Trophoblast cell (in vitro differentiated cells and primary cell): ENCODE measurements around the gene TTC13.

Experiments
- DNase-seq, 2 donors: peaks; one replicate each; pipeline ENCODE4 v3.0.0-alpha.2; 2016
- H2AFZ ChIP-seq: 2 replicates; pipeline ENCODE4 v1.6.1; 2013; ENCODE audit warnings: low read length, moderate library complexity, mild to moderate bottlenecking; ENCODE audit not compliant: insufficient read depth, poor library complexity
- H2AK5ac ChIP-seq: 2 replicates; pipeline ENCODE4 v1.6.1; 2013; ENCODE audit warnings: mild to moderate bottlenecking, low read length
- H2BK120ac ChIP-seq: 2 replicates; pipeline ENCODE4 v1.6.1; 2013; ENCODE audit warnings: low read length, mild to moderate bottlenecking, moderate library complexity; ENCODE audit not compliant: insufficient read depth, poor library complexity
- H2BK12ac ChIP-seq: 2 replicates; pipeline ENCODE4 v1.6.1; 2013; ENCODE audit warnings: mild to moderate bottlenecking, low read length, moderate library complexity
- H2BK5ac ChIP-seq: 2 replicates; pipeline ENCODE4 v1.6.1; 2013; ENCODE audit warnings: low read length, low read depth, moderate library complexity, mild to moderate bottlenecking; ENCODE audit not compliant: poor library complexity
- H3K14ac ChIP-seq: 2 replicates; pipeline ENCODE4 v1.6.1; 2013; ENCODE audit warnings: mild to moderate bottlenecking, low read length
- H3K18ac ChIP-seq: 2 replicates; pipeline ENCODE4 v1.6.1; 2013; ENCODE audit warnings: mild to moderate bottlenecking, low read length
- H3K23ac ChIP-seq: 2 replicates; pipeline ENCODE4 v1.6.1; 2013; ENCODE audit warnings: low read length
- H3K27ac ChIP-seq: 2 replicates; pipeline ENCODE4 v1.5.1; 2013; ENCODE audit warnings: low read depth, mild to moderate bottlenecking, inconsistent platforms, low read length, moderate library complexity
- H3K27me3 ChIP-seq: 2 replicates; pipeline ENCODE4 v1.6.1; 2013; ENCODE audit warnings: inconsistent platforms, mild to moderate bottlenecking, low read length, moderate library complexity; ENCODE audit not compliant: insufficient read depth
- H3K36me3 ChIP-seq, 2 experiments: 1 replicate in 1 of 2; 2 replicates in 1 of 2; pipeline ENCODE4 v1.6.1; 2013; ENCODE audit warnings: low read length in 2 of 2, mild to moderate bottlenecking in 2 of 2, moderate library complexity in 1 of 2; ENCODE audit not compliant: insufficient read depth in 2 of 2, control insufficient read depth in 1 of 2
- H3K4ac ChIP-seq: 2 replicates; pipeline ENCODE4 v1.6.1; 2013; ENCODE audit warnings: low read depth, mild to moderate bottlenecking, low read length, moderate library complexity
- H3K4me1 ChIP-seq, 2 experiments: 1 replicate in 1 of 2; 2 replicates in 1 of 2; pipeline ENCODE4 v1.6.1; 2013; ENCODE audit warnings: low read length in 2 of 2, mild to moderate bottlenecking in 2 of 2, moderate library complexity in 1 of 2; ENCODE audit not compliant: insufficient read depth in 2 of 2, control insufficient read depth in 1 of 2
- H3K4me2 ChIP-seq: 2 replicates; pipeline ENCODE4 v1.6.1; 2013; ENCODE audit warnings: inconsistent platforms, mild to moderate bottlenecking, low read length, moderate library complexity
- H3K4me3 ChIP-seq: 2 replicates; pipeline ENCODE4 v1.5.1; 2013; ENCODE audit warnings: mild to moderate bottlenecking, low read depth, low read length, inconsistent platforms
- H3K79me1 ChIP-seq: one replicate; pipeline ENCODE4 v1.6.1; 2013; ENCODE audit warnings: low read length
- H3K79me2 ChIP-seq: 2 replicates; pipeline ENCODE4 v1.6.1; 2013; ENCODE audit warnings: low read length, mild to moderate bottlenecking; ENCODE audit not compliant: control insufficient read depth, insufficient read depth, poor library complexity
- H3K9ac ChIP-seq: 2 replicates; pipeline ENCODE4 v1.6.1; 2013; ENCODE audit warnings: mild to moderate bottlenecking, low read length
- H3K9me3 ChIP-seq: 2 replicates; pipeline ENCODE4 v1.6.1; 2013; ENCODE audit warnings: low read depth, mild to moderate bottlenecking, control low read depth, inconsistent platforms, low read length; ENCODE audit not compliant: insufficient read depth
- H4K12ac ChIP-seq: 2 replicates; pipeline ENCODE4 v1.6.1; 2013; ENCODE audit warnings: low read depth, mild to moderate bottlenecking, low read length, moderate library complexity
- H4K8ac ChIP-seq: 2 replicates; pipeline ENCODE4 v1.6.1; 2013; ENCODE audit warnings: low read depth, mild to moderate bottlenecking, low read length, moderate library complexity
- H4K91ac ChIP-seq: one replicate; pipeline ENCODE4 v1.6.1; 2013; ENCODE audit warnings: low read depth, mild to moderate bottlenecking, low read length, moderate library complexity
- WGBS: extraction: QIAGEN DNeasy Blood & Tissue Kit; methylation state at CpG from one replicate; pipeline ENCODE4 v1.1.7; 2013; ENCODE audit warnings: missing lambda C conversion rate; ENCODE audit not compliant: insufficient read length, insufficient coverage; ENCODE audit errors: extremely low coverage; 5-methylcytosine and 5-hydroxymethylcytosine counted together

The TTC13 gene

GRCh38 chr1:230901671-230902070 is 77.0 kb downstream of the TTC13 start:
- no peak for DNase-seq
- no peak overlapping the region for H2BK5ac ChIP-seq

GRCh38 chr1:230900984-230901383 is 77.7 kb downstream of the TTC13 start:
- Histone ChIP-seq H3K4me2 (no peak overlapping the region), H3K9me3 (no peaks in the 10 kb centered on the region), H2BK12ac (no peak overlapping the region), H2BK5ac (no peak overlapping the region), H3K4me1 (peaks cover 9% of the 10 kb centered on the region in 2 experiments), H3K23ac (no peak overlapping the region), H4K12ac (no peak overlapping the region), H2AFZ (no peak overlapping the region), H3K36me3 (no peaks in the 10 kb centered on the region), H3K18ac (no peak overlapping the region), H3K14ac (no peak overlapping the region), H2BK120ac (no peak overlapping the region), H3K79me1 (peaks cover 7% of the 10 kb centered on the region), H3K27me3 (no peaks in the 10 kb centered on the region), H3K79me2 (no peaks in the 10 kb centered on the region), H4K8ac (no peak overlapping the region), H4K91ac (no peak overlapping the region), H3K9ac (no peak overlapping the region), H3K4ac (no peak overlapping the region), H3K27ac (no peak overlapping the region), H3K4me3 (no peak overlapping the region), H2AK5ac (no peak overlapping the region)
- WGBS: no CpG with 5 or more reads among the region's 6 CpGs
- peak in 1 of 2 donors; percentile 55 for DNase-seq

More at GRCh38 chr1:230901671-230902070, 77.0 kb downstream of the TTC13 start:
- Histone ChIP-seq H3K9me3 (no peaks in the 10 kb centered on the region), H2AFZ (no peak overlapping the region), H3K4me3 (no peak overlapping the region), H3K27ac (no peak overlapping the region), H4K8ac (no peak overlapping the region), H3K23ac (peak overlapping the region; percentile 80), H3K4ac (no peak overlapping the region), H3K79me1 (peaks cover 7% of the 10 kb centered on the region), H2BK120ac (peak overlapping the region; percentile 6), H3K79me2 (no peaks in the 10 kb centered on the region), H3K9ac (no peak overlapping the region), H3K36me3 (no peaks in the 10 kb centered on the region), H4K12ac (no peak overlapping the region), H3K27me3 (no peaks in the 10 kb centered on the region), H3K4me2 (no peak overlapping the region), H3K4me1 (peaks cover 9% of the 10 kb centered on the region in 2 experiments), H3K18ac (no peak overlapping the region), H3K14ac (no peak overlapping the region), H2AK5ac (no peak overlapping the region), H4K91ac (no peak overlapping the region), H2BK12ac (no peak overlapping the region)
- WGBS: no CpG with 5 or more reads among the region's 6 CpGs

- no peak overlapping the region for H3K27ac ChIP-seq
- no peak overlapping the region for H2AK5ac ChIP-seq
- H2BK12ac ChIP-seq: no peak overlapping the region
- H3K4ac ChIP-seq: no peak overlapping the region
- peaks cover under 1% of the 10 kb centered on the region for H3K79me1 ChIP-seq
- H3K18ac ChIP-seq: no peak overlapping the region
- peaks cover 2% of the 10 kb centered on the region in 2 experiments for H3K4me1 ChIP-seq
- no peaks in the 10 kb centered on the region for H3K9me3 ChIP-seq
- no peak overlapping the region for H3K4me2 ChIP-seq
- H2BK120ac ChIP-seq: no peak overlapping the region
- no peak overlapping the region for H2AFZ ChIP-seq
- H4K91ac ChIP-seq: no peak overlapping the region
- H3K79me2 ChIP-seq: no peaks in the 10 kb centered on the region
- WGBS: no CpG with 5 or more reads among the region's 5 CpGs
- H2BK5ac ChIP-seq: no peak overlapping the region
- H3K27me3 ChIP-seq: no peaks in the 10 kb centered on the region
- H3K9ac ChIP-seq: no peak overlapping the region
- no peak overlapping the region for H4K8ac ChIP-seq
- H3K36me3 ChIP-seq: no peaks in the 10 kb centered on the region
- H4K12ac ChIP-seq: no peak overlapping the region
- DNase-seq: peak; percentile 77 to 98
- no peak overlapping the region for H3K14ac ChIP-seq
- H3K23ac ChIP-seq: no peak overlapping the region
- no peak overlapping the region for H3K4me3 ChIP-seq
Measured at GRCh38 chr1:230899841-230900251, 78.8 kb downstream of the TTC13 start.

DNA sequence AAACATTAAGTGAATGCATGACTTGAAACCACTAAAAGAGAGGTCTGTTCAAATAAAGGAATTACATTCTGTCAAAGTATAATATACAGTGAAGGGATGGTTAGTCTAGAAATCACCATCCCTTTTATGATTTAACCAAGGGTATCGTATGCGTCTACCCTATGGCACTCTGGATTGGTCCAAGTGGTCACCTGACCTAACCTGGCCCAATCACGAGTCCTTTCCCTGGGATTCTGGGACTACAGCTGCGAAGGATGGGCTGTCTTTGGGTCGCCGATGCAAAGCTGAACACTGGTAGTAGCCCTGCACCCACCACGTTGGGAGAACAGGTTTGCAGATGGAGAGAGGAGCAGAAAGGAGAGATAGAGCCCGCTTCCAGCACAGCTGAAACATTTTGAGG is 79.9 kb downstream of the TTC13 start:
- Histone ChIP-seq H3K79me1 (no peaks in the 10 kb centered on the region), H3K14ac (no peak overlapping the region), H4K12ac (no peak overlapping the region), H3K9ac (no peak overlapping the region), H2BK120ac (no peak overlapping the region), H3K9me3 (no peaks in the 10 kb centered on the region), H4K91ac (no peak overlapping the region), H3K27me3 (no peaks in the 10 kb centered on the region), H3K23ac (no peak overlapping the region), H3K4ac (no peak overlapping the region), H3K18ac (no peak overlapping the region), H3K36me3 (no peaks in the 10 kb centered on the region), H2AFZ (no peak overlapping the region), H3K27ac (no peak overlapping the region), H2BK5ac (no peak overlapping the region), H2AK5ac (no peak overlapping the region), H3K4me3 (no peak overlapping the region), H3K4me1 (peaks cover 0 to 5% of the 10 kb centered on the region in 2 experiments), H4K8ac (no peak overlapping the region), H3K79me2 (no peaks in the 10 kb centered on the region), H2BK12ac (no peak overlapping the region), H3K4me2 (no peak overlapping the region)
- no peak for DNase-seq
- WGBS: no CpG with 5 or more reads among the region's 8 CpGs
